ENCODE data around the gene GOLPH3L. TPM values are rescaled to one million over a fixed set of nuclear protein-coding genes. Genes with fewer than 3 reads are reported as not detected.
"Not testable (repeated sequence)": the region's sequence is repeated elsewhere in the genome, so short reads cannot be mapped to it uniquely, and the experiment has no call there.

The GOLPH3L gene
- total RNA-seq, 1 donor from 2014 or later: 19.1 TPM

DNA sequence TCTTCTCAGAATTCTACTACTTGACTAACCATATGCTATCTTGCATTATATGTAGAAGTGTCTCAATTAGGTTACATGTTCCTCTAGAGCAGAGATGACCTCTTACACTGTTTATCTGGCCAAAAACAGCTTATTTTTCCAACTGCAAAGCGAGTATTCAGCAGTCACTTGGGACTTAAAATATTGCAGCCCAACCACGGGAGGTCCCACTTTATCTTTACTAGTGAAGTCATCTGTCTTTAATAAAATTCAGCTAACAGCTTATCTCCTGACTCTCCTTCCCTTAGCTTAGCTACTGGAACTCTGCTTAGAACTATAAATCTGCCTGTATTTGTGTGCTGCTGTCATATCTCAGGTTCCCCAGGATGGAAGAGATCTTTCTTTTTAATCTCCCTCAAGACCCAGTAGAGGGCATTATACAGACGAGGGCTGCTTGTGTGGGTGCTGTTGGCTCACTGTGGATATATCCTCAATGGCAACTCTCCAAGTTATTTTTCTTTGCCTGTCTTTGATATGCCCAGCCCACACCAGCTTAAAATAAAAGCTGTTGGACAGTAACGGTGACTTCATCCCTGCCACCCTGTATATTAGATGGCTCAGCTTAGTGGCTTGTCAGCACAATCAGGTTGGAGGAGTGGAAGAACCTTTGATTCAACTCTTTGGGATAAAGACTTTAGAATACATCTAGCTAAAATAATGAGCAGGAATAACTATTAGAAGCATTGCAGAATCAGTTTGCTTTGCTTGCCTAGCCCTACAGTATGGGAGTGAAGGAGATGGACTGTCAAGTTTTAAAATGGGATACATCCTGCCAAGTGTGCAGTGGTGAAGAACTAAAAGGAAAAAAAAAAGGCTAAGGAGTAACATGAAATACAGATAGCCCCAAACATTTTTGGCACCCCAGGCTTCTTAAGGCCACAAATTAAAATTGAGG lies 77.1 kb downstream of the GOLPH3L start:
- no peak for DNase-seq (ENCODE audit: low spot score)

DNA sequence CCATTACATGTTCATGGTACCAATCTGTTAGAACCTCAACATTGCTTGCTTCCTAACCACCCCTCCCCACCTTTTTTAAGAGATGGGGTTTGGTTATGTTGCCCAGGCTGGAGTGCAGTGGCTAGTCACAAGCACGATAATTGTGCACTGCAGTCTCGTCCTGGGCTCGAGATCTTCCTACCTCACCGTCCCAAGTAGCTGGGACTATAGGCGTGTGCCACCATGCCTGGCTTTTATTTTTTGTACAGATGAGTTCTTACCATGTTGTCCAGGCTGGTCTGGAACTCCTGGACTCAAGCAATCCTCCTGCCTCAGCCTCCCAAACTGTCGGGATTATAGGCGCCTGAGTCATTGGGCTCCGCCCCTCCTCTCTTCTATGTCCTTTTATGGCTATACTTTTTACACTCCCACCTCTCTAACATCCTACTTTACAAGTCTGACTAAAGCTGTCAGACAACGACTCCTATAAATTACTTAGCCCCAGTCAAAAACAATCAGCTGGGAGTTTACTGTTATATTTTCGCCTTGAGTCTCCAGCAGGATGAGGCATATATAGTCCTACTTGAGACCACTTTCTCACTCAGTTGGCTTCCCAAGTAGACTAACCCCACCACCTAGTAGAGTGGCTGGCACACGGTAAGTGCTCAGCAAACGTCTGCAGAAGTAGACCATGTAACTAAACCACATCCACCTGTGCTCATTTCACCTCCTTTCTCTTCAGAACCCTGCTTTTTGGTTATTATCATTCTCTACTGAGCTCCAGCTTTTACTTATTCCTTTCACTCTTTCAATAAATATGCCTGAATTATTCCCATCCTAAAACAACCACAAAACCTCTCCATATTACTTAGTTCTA lies 81.4 kb downstream of the GOLPH3L start:
- DNase-seq (ENCODE audit: low spot score): no peak

DNA sequence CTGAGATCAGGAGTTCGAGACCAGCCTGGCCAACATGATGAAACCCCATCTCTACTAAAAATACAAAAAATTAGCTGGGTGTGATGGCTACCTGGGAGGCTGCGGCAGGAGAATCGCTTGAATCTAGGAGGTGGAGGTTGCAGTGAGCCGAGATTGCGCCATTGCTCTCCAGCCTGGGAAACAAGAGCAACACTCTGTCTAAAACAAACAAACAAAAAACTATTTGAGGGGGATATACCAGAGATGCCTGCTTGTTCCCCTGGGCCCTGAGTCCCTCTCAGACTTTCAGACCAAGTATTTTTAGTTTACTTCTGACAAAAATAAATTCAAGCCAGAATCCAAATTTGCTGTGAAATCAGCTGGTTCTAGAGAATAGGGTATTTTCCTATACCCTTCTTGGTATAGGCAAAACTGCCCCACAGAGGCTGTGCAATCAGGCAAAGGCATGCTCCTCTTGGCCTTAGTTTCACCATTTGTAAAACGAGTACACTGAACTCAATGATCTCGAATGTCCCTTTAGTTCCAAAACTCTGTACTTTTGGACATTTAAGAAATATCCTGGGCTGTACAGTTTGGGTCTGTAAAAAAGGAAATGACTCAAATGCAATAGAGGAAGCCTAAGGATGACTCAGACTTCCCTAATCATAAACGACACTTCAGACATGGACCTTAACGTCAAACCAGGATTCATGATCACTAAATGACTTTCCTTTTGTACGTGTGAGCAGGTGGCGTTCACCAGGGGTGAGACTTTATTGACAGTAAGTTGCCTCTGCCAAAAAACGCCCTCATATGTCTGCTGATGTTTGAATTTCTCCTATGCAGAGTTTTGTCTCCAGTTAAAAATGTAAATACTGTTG lies 83.7 kb downstream of the GOLPH3L start:
- DNase-seq (ENCODE audit: low spot score): no peak

DNA sequence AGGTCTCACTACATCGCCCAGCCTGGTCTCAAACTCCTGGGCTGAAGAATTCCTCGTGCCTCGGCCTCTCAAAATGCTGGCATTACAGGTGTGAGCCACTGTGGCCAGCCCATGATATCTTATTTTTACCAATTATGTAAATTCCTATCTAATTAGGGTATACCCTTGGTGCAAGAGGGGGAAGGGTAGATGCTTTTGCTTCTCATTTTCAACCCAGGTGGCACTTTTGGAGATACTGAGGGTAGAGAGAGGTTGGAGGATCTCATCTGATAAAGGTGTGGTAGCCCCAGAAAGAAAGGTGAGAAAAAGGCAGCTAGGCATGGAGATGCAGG lies 85.0 kb downstream of the GOLPH3L start:
- no peak for DNase-seq (ENCODE audit: low spot score)

DNA sequence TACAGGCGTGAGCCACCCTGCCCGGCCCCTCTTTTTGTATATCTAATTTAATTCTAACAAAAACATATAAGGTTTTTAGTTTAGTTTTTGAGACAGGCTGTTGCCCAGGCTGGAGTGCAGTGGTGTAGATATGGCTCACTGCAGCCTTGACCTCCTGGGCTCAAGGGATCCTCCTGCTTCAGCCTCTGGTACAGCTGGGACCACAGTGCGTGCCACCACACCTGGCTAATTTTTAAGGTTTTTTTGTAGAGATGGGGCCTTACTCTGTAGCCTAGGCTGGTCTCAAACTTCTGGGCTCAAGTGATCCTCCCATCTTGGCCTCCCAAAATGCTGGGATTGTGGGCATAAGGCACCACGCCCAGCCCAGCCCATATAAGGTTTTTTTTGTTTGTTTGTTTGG lies 86.4 kb downstream of the GOLPH3L start:
- no peak for DNase-seq (ENCODE audit: low spot score)

DNA sequence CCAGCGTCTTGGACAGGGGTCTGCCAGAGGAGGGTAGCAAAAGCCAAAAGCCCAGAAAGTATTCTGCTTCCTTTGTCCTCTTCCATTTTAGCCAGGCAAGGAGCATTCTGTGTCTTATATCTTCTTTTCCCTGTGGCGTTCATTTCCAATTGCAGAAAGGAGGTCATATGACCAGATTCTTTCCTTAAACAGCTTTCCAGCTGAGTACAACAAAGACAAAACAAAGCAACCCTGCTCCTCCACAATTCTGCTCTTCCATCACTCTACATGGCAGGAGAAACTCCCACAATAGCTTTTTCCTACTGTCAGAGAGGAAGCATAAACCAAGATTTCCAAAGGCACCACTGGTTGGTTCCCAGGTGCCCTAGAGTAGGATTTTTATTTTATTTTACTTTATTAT lies 87.2 kb downstream of the GOLPH3L start:
- DNase-seq (ENCODE audit: low spot score): no peak

DNA sequence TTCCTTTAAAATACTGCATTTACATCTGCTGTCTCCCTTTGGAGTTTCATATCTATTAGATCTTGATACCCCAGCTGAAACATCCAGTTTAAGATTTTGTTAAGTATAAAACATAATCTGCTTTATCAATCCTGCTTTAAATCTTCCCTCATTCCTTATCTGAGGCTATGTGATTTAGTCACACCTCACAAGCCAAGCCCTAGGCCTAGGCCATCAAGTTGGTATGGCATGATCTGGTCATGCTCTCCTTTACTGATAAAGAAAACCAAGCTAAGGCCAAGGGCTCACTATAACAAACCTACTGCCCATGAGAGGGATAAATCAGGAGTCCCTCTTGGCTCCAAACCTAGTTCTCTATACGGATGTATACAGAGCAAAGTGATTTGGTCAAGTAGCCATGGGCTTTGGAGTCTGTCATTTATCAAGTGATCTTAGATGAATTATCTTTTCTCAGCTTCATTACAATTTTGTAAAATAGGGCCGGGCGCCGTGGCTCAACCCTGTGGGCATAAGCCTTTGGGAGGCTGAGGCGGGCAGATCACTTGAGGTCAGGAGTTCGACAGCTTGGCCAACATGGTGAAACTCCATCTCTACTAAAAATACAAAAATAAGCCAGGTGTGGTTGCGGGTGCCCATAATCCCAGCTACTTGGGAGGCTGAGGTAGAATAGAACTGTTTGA lies 90.4 kb downstream of the GOLPH3L start:
- DNase-seq (ENCODE audit: low spot score): no peak

DNA sequence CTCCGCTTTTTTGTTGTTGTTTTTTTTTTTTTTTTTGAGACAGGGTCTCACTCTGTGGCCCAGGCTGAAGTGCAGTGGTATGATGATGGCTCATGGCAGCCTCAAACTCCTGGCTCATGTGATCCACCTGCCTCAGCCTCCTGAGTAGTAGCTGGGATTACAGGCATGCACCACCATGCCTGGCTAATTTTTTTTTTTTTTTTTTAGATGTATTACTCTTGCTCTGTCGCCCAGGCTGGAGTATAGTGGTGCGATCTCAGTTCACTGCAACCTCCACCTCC lies 91.6 kb downstream of the GOLPH3L start:
- not testable (repeated sequence) for DNase-seq (ENCODE audit: low spot score)

DNA sequence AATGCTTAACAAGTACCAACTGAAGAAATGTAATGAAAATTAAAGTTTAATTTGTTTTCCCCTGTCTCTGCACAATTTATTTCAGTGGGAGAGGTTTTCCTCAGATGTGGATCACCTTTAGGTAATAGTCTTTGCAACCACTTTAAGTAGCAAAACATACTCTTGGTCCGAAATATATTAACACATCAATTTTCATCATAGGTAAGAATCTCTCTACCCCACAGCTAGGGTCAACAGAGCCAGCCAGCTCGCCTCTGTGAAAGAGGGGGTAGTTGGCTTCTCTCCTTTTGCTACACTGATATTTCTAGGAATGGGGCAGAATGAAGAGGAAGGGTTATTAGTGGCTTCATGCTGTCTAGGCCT lies 92.7 kb downstream of the GOLPH3L start:
- DNase-seq (ENCODE audit: low spot score): no peak

DNA sequence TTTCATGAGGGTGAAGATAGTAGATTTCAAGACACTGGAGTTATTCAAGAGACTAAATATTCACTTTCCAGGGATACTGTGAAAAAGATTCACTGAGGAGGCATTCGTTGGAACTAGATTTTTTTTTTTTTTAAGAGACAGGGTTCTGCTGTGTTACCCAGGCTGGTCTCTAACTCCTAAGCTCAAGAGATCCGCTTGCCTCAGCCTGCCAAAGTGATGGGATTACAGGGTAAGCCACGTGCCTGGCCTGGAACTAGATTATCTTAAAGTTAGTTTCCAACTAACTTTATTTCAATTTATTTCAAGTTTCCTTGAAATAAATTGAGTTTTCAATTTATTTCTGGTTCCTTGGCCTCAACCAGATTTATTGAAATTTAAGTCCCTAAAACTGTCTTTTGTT lies 93.2 kb downstream of the GOLPH3L start:
- no peak for DNase-seq (ENCODE audit: low spot score)

DNA sequence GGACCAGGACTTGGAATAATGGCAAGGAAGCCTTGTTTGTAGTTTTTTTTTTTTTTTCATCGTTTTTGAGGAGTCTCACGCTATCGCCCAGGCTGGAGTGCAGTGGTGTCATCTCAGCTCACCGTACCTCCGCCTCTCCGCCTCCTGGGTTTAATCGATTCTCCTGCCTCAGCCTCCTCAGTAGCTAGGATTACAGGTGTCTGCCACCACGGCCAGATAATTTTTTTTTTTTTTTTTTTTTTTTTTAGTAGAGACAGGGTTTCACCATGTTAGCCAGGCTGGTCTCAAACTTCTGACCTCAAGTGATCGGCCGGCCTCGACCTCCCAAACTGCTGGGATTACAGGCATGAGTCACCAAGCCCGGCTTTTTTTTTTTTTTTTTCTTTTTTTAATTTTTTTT lies 94.6 kb downstream of the GOLPH3L start:
- not testable (repeated sequence) for DNase-seq (ENCODE audit: low spot score)

DNA sequence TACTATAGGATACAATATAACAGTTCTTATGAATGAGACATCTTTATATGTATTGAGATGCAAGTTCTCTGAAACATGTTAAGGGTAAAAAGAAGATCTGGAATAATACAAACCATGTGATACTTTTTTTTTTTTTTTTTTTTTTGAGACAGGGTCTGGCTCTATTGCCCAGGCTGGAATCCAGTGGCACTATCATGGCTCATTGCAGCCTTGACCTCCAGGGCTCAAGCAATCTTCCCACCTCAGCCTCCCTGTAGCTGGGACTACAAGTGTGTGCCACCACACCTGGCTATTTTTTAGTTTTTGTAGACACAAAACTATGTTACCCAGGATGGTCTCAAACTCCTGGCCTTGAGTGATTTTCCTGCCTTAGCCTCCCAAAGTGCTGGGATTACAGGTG lies 95.4 kb downstream of the GOLPH3L start:
- DNase-seq (ENCODE audit: low spot score): no peak

DNA sequence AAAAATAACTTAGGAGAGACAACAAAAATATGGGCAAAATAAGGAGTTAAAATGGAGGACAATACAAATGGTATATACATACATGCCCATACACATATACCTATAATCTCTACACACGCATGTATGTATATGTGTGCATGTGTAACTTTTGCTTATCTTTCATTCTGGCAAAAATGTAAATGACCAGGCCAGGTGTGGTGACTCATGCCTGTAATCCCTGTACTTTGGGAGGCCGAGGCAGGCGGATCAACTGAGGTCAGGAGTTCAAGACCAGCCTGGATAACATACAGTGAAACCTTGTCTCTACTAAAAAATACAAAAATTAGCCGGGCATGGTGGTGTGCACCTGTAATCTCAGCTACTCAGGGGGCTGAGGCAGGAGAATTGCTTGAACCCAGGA lies 98.6 kb downstream of the GOLPH3L start:
- peak; percentile 35 for DNase-seq (ENCODE audit: low spot score)

DNA sequence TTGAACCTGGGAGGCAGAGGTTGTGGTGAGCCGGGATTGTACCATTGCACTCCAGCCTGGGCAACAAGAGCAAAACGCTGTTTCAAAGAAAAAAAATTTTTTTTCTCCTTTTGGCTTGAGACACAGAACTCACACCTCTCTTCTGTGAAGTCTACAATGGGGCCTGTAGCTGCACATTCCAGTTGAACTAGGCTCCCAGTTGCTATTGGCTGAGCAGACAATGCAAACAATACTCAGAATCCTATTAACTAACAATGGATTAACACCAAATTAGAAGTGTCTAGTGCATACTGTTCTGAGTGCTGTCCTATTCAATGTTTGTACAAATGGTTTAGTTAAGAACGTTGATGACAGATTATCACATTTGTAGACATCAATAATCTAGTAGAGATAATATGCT lies 100.0 kb downstream of the GOLPH3L start:
- no peak for DNase-seq (ENCODE audit: low spot score)

Other genes with a start within 250 kb of the GOLPH3L start
- gene TARS2, start 209.7 kb downstream of the GOLPH3L start, total RNA-seq: 14.0 TPM
- 33.1 TPM for gene ECM1, start 189.0 kb downstream of the GOLPH3L start, total RNA-seq
- not detected for gene FALEC, start 181.4 kb downstream of the GOLPH3L start, total RNA-seq
- 76.4 TPM for gene ADAMTSL4, start 147.7 kb downstream of the GOLPH3L start, total RNA-seq
- 697 TPM for gene MCL1, start 117.5 kb downstream of the GOLPH3L start, total RNA-seq
- gene ENSA, start 67.5 kb downstream of the GOLPH3L start, total RNA-seq: 138 TPM
- 0.29 TPM for gene HORMAD1, start 23.7 kb upstream of the GOLPH3L start, total RNA-seq
- gene CTSS, start 68.6 kb upstream of the GOLPH3L start, total RNA-seq: 173 TPM
- 76.4 TPM for gene CTSK, start 111.1 kb upstream of the GOLPH3L start, total RNA-seq
- gene ARNT, start 179.4 kb upstream of the GOLPH3L start, total RNA-seq: 51.0 TPM
- not detected for gene CTXND2, start 190.0 kb upstream of the GOLPH3L start, total RNA-seq
- gene SETDB1, start 229.2 kb upstream of the GOLPH3L start, total RNA-seq: 32.3 TPM

All from mesenteric fat pad (tissue), 1 donor.